CD1c-positive myeloid dendritic cell (primary cell): Measurements from ENCODE around the gene POMT1.

Source experiments
- DNase-seq: peaks from one replicate; pipeline ENCODE4 v3.0.0-alpha.2; 2016; ENCODE audit errors: extremely low spot score

The POMT1 gene

GRCh38 chr9:131477367-131477766 is 25.4 kb upstream of the POMT1 start:
- no peak for DNase-seq

GRCh38 chr9:131477816-131478419 is 24.8 kb upstream of the POMT1 start:
- DNase-seq, result no peak

- DNase-seq, result peak; percentile 39
Measured at GRCh38 chr9:131478421-131478868, 24.3 kb upstream of the POMT1 start.

GRCh38 chr9:131478911-131479310 is 23.8 kb upstream of the POMT1 start:
- no peak for DNase-seq

- no peak for DNase-seq
Measured at GRCh38 chr9:131480258-131480657, 22.5 kb upstream of the POMT1 start.

- no peak for DNase-seq
Measured at GRCh38 chr9:131481441-131482342, 21.0 kb upstream of the POMT1 start.

- DNase-seq, result no peak
Measured at GRCh38 chr9:131482343-131483006, 20.2 kb upstream of the POMT1 start.

- no peak for DNase-seq
Measured at GRCh38 chr9:131483319-131484050, 19.2 kb upstream of the POMT1 start.

GRCh38 chr9:131484051-131484445 is 18.7 kb upstream of the POMT1 start:
- no peak for DNase-seq

GRCh38 chr9:131484560-131485185 is 18.0 kb upstream of the POMT1 start:
- DNase-seq, result no peak

GRCh38 chr9:131485206-131485605 is 17.5 kb upstream of the POMT1 start:
- DNase-seq, result no peak

GRCh38 chr9:131485728-131486422 is 16.8 kb upstream of the POMT1 start:
- DNase-seq, result no peak

- no peak for DNase-seq
Measured at GRCh38 chr9:131487001-131487400, 15.7 kb upstream of the POMT1 start.

GRCh38 chr9:131487621-131488031 is 15.1 kb upstream of the POMT1 start:
- DNase-seq, result no peak

- no peak for DNase-seq
Measured at GRCh38 chr9:131490514-131490913, 12.2 kb upstream of the POMT1 start.

- no peak for DNase-seq
Measured at GRCh38 chr9:131491001-131491710, 11.6 kb upstream of the POMT1 start.

GRCh38 chr9:131492070-131492469 is 10.6 kb upstream of the POMT1 start:
- DNase-seq, result no peak

- DNase-seq, result no peak
Measured at GRCh38 chr9:131494296-131494870, 8.3 kb upstream of the POMT1 start.

- DNase-seq, result no peak
Measured at GRCh38 chr9:131495785-131496184, 6.9 kb upstream of the POMT1 start.
